HepG2 (cell line): ENCODE results near the gene HNRNPF. TPM values are rescaled to one million over a fixed set of nuclear protein-coding genes. Genes with fewer than 3 reads are reported as not detected.

Source experiments
- ATAC-seq: fragments of 200-7000 bp; cut with Tn5 transposase; 3 replicates; pipeline ENCODE4 v1.9.1; 2020; ENCODE audit warnings: mild to moderate bottlenecking, moderate library complexity
- BruUV-seq: library from RNA; stranded (reverse); fragments of 400-500 nt; replicated peaks from 2 replicates; lab custom pipeline; 2021; lab: Mats Ljungman, UMichigan
- CTCF ChIA-PET: fragments of 300-600 bp; formaldehyde crosslinking; extraction: SDS; loops from one replicate; lab custom pipeline; 2021; ENCODE audit warnings: low total read pairs, inconsistent platforms, low intra/inter-chr PET ratio; lab: Yijun Ruan, JAX
- POLR2A ChIA-PET: fragments of 350-600 bp; sonication (Branson Sonifier 250); formaldehyde crosslinking; loops from one replicate; lab custom pipeline; 2020; ENCODE audit warnings: antibody characterized with exemption, inconsistent platforms; lab: Yijun Ruan, JAX
- DNase-seq: peaks from one replicate; pipeline ENCODE4 v3.0.0-alpha.2; 2015; ENCODE audit warnings: low spot score
- FAIRE-seq: peaks from 3 replicates; lab custom pipeline; 2011; peaks lifted over from hg19 to GRCh38; lab: Jason Lieb, UNC
- H2AFZ ChIP-seq: one replicate; pipeline ENCODE4 v1.6.1; 2011; ENCODE audit warnings: low read length, inconsistent platforms
- H3K27ac ChIP-seq: fragments of 300-600 bp; 3 replicates; pipeline ENCODE4 v1.8.0; 2011; ENCODE audit warnings: mixed run types, mild to moderate bottlenecking, mixed read lengths, low read length, inconsistent platforms; ENCODE audit not compliant: insufficient read depth; ENCODE audit errors: extremely low read length
- H3K27me3 ChIP-seq, 2 experiments: fragments of 200-600 bp in 1 of 2; 2 replicates in 1 of 2; 3 replicates in 1 of 2; pipeline versions ENCODE4 v1.6.0 to v1.8.0; 2011; ENCODE audit warnings: low read length in 2 of 2, mild to moderate bottlenecking in 2 of 2, moderate library complexity in 2 of 2, inconsistent platforms in 1 of 2; ENCODE audit not compliant: insufficient read depth in 2 of 2, control insufficient read depth in 1 of 2
- H3K36me3 ChIP-seq, 2 experiments: fragments of 200-600 bp in 1 of 2; replicated peaks in 1 of 2; 2 replicates in 1 of 2; 3 replicates in 1 of 2; pipeline versions ENCODE4 v1.5.1 to v1.8.0; 2011; ENCODE audit warnings: low read length in 2 of 2, inconsistent platforms in 1 of 2; ENCODE audit not compliant: insufficient read depth in 2 of 2, control insufficient read depth in 1 of 2
- H3K4me1 ChIP-seq: 2 replicates; pipeline ENCODE4 v1.5.1; 2012; ENCODE audit warnings: low read length, inconsistent platforms; ENCODE audit not compliant: insufficient read depth
- H3K4me2 ChIP-seq: 2 replicates; pipeline ENCODE4 v1.6.0; 2011; ENCODE audit warnings: low read depth, low read length, inconsistent platforms
- H3K4me3 ChIP-seq, 3 experiments: fragments of 200-600 bp in 1 of 3; sonication (generic), shearing (Covaris generic) in 1 of 3; replicated peaks in 1 of 3; 2 replicates each; pipeline ENCODE4 v1.5.1; 2011 to 2016; ENCODE audit warnings: low read length in 3 of 3, inconsistent platforms in 2 of 3, low read depth in 2 of 3, mild to moderate bottlenecking in 2 of 3, control low read depth in 1 of 3, mixed read lengths in 1 of 3; ENCODE audit not compliant: insufficient read depth in 1 of 3
- H3K79me2 ChIP-seq: one replicate; pipeline ENCODE4 v1.6.1; 2011; ENCODE audit warnings: low read length, inconsistent platforms; ENCODE audit not compliant: insufficient read depth
- H3K9ac ChIP-seq: 2 replicates; pipeline ENCODE4 v1.6.0; 2011; ENCODE audit warnings: mild to moderate bottlenecking, low read depth, low read length, inconsistent platforms; ENCODE audit not compliant: insufficient read depth
- H3K9me3 ChIP-seq: 2 replicates; pipeline ENCODE4 v1.5.1; 2012; ENCODE audit warnings: mild to moderate bottlenecking, low read length
- H4K20me1 ChIP-seq: 2 replicates; pipeline ENCODE4 v1.6.0; 2011; ENCODE audit warnings: inconsistent platforms, mild to moderate bottlenecking, low read length, moderate library complexity; ENCODE audit not compliant: insufficient read depth
- MXD3 ChIP-seq: IDR thresholded peaks from 2 replicates; pipeline ENCODE4 v1.6.1; 2016; ENCODE audit warnings: mild to moderate bottlenecking, missing biosample characterization, missing genetic modification reagents
- RBM22 ChIP-seq: fragments of 200-400 bp; formaldehyde crosslinking; optimal IDR thresholded peaks from 2 replicates; pipeline ENCODE3; 2017; ENCODE audit warnings: mild to moderate bottlenecking, low read length, moderate library complexity
- TFDP2 ChIP-seq: sonication (generic); formaldehyde crosslinking; IDR thresholded peaks from 2 replicates; pipeline ENCODE4 v1.4.0; 2020; ENCODE audit warnings: missing genetic modification reagents
- WGBS: methylation state at CpG from one replicate; pipeline ENCODE4 v1.1.6; 2017; ENCODE audit warnings: low lambda C conversion rate; 5-methylcytosine and 5-hydroxymethylcytosine counted together
- in situ Hi-C: cut with HindIII; loops from 2 replicates; pipeline ENCODE4 v1.10.0; 2017; ENCODE audit warnings: low pct_unique_long_range_greater_than_20kb; ENCODE audit not compliant: extremely low pct_ligation_motif_present
- intact Hi-C: fragments of 100-400 bp; cut with micrococcal nuclease; formaldehyde crosslinking; loops from one replicate; pipeline ENCODE4 v1.10.0; 2022; ENCODE audit not compliant: unreplicated experiment
- polyA plus RNA-seq, 8 experiments: library from polyadenylated mRNA; depleted of rRNA in 3 of 8; stranded (reverse) in 7 of 8; unstranded in 1 of 8; fragments of >200 nt; fragmentation: Illumina TruSeq in 4 of 8; extraction: Trizol in 4 of 8; gene quantifications; 2 replicates each; pipeline versions ENCODE4 v1.2.1 to v1.2.3, GENCODE V29; 2011 to 2016; ENCODE audit warnings: low read depth in 4 of 8, missing spikeins in 1 of 8, mixed read lengths in 1 of 8; ENCODE audit not compliant: insufficient read depth in 1 of 8
- total RNA-seq, 5 experiments: library from RNA; depleted of rRNA; stranded (reverse); fragments of >200 nt; fragmentation: Illumina TruSeq; extraction: Trizol; gene quantifications; 2 replicates each; pipeline ENCODE4 v1.2.3, GENCODE V29; 2016; ENCODE audit warnings: low read depth in 1 of 5

HNRNPF gene
- total and polyA plus RNA-seq, 2 of the 13 experiments (the other 11 are each of a cell fraction or from before 2014, with no cell fraction given), result 166 to 308 TPM

- Histone ChIP-seq H3K4me3 (no peak overlapping the region), H2AFZ (no peak overlapping the region), H3K4me1 (peaks cover 87% of the 10 kb centered on the region), H4K20me1 (peaks cover 87% of the 10 kb centered on the region), H3K36me3 (peaks cover 0 to 13% of the 10 kb centered on the region in 2 experiments; a peak in 2 of 5 replicates), H3K4me2 (peak overlapping the region; percentile 45), H3K79me2 (peaks cover 91% of the 10 kb centered on the region), H3K9ac (no peak overlapping the region), H3K27ac (no peak overlapping the region), H3K9me3 (no peaks in the 10 kb centered on the region), H3K27me3 (no peaks in the 10 kb centered on the region)
- ChIA-PET CTCF (no interaction called here), POLR2A (interaction anchor here (1.1 to 1.2 kb wide), 2 partner anchors 18 to 35 kb away, joined by 3 read pairs; partner anchors contain the start of gene ZNF487)
- no TSS peak for BruUV-seq
- ATAC-seq (no peak), FAIRE-seq (no peak), DNase-seq (no peak)
- no peak for TF ChIP-seq MXD3
- TF ChIP-seq TFDP2 (CRISPR knock-in tag), result no peak
- peak; percentile 90 for TF ChIP-seq RBM22
- intact Hi-C loops, result no loop called here
- in situ Hi-C loops, result loop anchor here (25.0 kb wide), 1 partner anchor 1561 kb away; the partner anchor contains the start of gene RASSF4
- WGBS, result 65% methylated on average over 2 of the region's 2 CpGs
These were observed 7.4 kb downstream of the HNRNPF start for GRCh38 chr10:43401627-43402026.
